NCI-H2107 treated with DMSO at 0.1 percent for 48 hours (cell line): ENCODE data around the gene POU6F2.
"Not testable (repeated sequence)": the region's sequence is repeated elsewhere in the genome, so short reads cannot be mapped to it uniquely, and the experiment has no call there.

Experiments
- DNase-seq: peaks from one replicate; lab custom pipeline; 2025; ENCODE audit not compliant: unreplicated experiment; lab: John Stamatoyannopoulos, UW

Gene POU6F2

GRCh38 chr7:39341083-39341482 lies 363.4 kb downstream of the POU6F2 start:
- DNase-seq, result no peak

- no peak for DNase-seq
These were observed 365.1 kb downstream of the POU6F2 start for GRCh38 chr7:39342763-39343162.

- no peak for DNase-seq
These were observed 371.9 kb downstream of the POU6F2 start for GRCh38 chr7:39349452-39350123.

- no peak for DNase-seq
These were observed 376.1 kb downstream of the POU6F2 start for GRCh38 chr7:39353615-39354376.

GRCh38 chr7:39355664-39356063 lies 378.0 kb downstream of the POU6F2 start:
- no peak for DNase-seq

- no peak for DNase-seq
These were observed 378.6 kb downstream of the POU6F2 start for GRCh38 chr7:39356172-39356925.

- DNase-seq, result no peak
These were observed 379.9 kb downstream of the POU6F2 start for GRCh38 chr7:39357648-39358047.

- no peak for DNase-seq
These were observed 382.3 kb downstream of the POU6F2 start for GRCh38 chr7:39360038-39360437.

- DNase-seq, result no peak
These were observed 383.1 kb downstream of the POU6F2 start for GRCh38 chr7:39360766-39361165.

GRCh38 chr7:39365751-39366295 lies 388.1 kb downstream of the POU6F2 start:
- no peak for DNase-seq

GRCh38 chr7:39367451-39367850 lies 389.7 kb downstream of the POU6F2 start:
- DNase-seq, result no peak

- no peak for DNase-seq
These were observed 390.2 kb downstream of the POU6F2 start for GRCh38 chr7:39367943-39368342.

- no peak for DNase-seq
These were observed 394.7 kb downstream of the POU6F2 start for GRCh38 chr7:39372383-39372782.

- no peak for DNase-seq
These were observed 396.8 kb downstream of the POU6F2 start for GRCh38 chr7:39374436-39375040.

- DNase-seq, result no peak
These were observed 397.6 kb downstream of the POU6F2 start for GRCh38 chr7:39375047-39375873.

- no peak for DNase-seq
These were observed 398.1 kb downstream of the POU6F2 start for GRCh38 chr7:39375874-39376190.

- DNase-seq, result not testable (repeated sequence)
These were observed 399.2 kb downstream of the POU6F2 start for GRCh38 chr7:39376881-39377280.

GRCh38 chr7:39379416-39379815 lies 401.7 kb downstream of the POU6F2 start:
- no peak for DNase-seq

GRCh38 chr7:39383136-39383535 lies 405.4 kb downstream of the POU6F2 start:
- DNase-seq, result no peak

- DNase-seq, result no peak
These were observed 406.7 kb downstream of the POU6F2 start for GRCh38 chr7:39384386-39384785.
